CD4-positive, alpha-beta memory T cell (primary cell): ENCODE results near the gene ZNF860. TPM values are rescaled to one million over a fixed set of nuclear protein-coding genes. Genes with fewer than 3 reads are reported as not detected.

Source experiments
- CTCF ChIA-PET: fragments of 350-600 bp; sonication (Branson Sonifier 250); formaldehyde crosslinking; loops from one replicate; lab custom pipeline; 2021; ENCODE audit warnings: inconsistent platforms; ENCODE audit not compliant: partially characterized antibody; lab: Charles Lee
- POLR2A ChIA-PET: fragments of 350-600 bp; sonication (Branson Sonifier 250); formaldehyde crosslinking; loops from one replicate; lab custom pipeline; 2021; ENCODE audit not compliant: partially characterized antibody; lab: Charles Lee
- DNase-seq, 5 donors: peaks; one replicate each; pipeline versions ENCODE4 v3.0.0 to v3.0.0-alpha.2; 2020 to 2022; ENCODE audit warnings: mixed read lengths in 1 of 5
- H3K27ac ChIP-seq: one replicate; pipeline ENCODE4 v1.7.0; 2013; ENCODE audit warnings: low read depth, low read length
- H3K27me3 ChIP-seq: 2 replicates; pipeline ENCODE4 v1.7.0; 2013; ENCODE audit warnings: mild to moderate bottlenecking, low read length, moderate library complexity; ENCODE audit not compliant: insufficient read depth
- H3K36me3 ChIP-seq: 2 replicates; pipeline ENCODE4 v1.7.0; 2013; ENCODE audit warnings: mild to moderate bottlenecking, low read length, moderate library complexity; ENCODE audit not compliant: insufficient read depth
- H3K4me1 ChIP-seq: 2 replicates; pipeline ENCODE4 v1.7.0; 2013; ENCODE audit warnings: mild to moderate bottlenecking, low read length, moderate library complexity; ENCODE audit not compliant: insufficient read depth
- H3K4me3 ChIP-seq, 2 donors: one replicate each; pipeline ENCODE4 v1.7.0; 2013; ENCODE audit warnings: low read length in 2 of 2, mild to moderate bottlenecking in 1 of 2
- H3K9me3 ChIP-seq, 2 donors: one replicate each; pipeline ENCODE4 v1.7.0; 2013; ENCODE audit warnings: low read length in 2 of 2, control low read depth in 1 of 2; ENCODE audit not compliant: control insufficient read depth in 1 of 2
- H3K27ac Mint-ChIP-seq, 7 donors: one replicate each; pipeline ENCODE4 v1.8.0; 2020 to 2021; ENCODE audit warnings: mixed read lengths in 7 of 7, mild to moderate bottlenecking in 6 of 7, inconsistent platforms in 3 of 7, moderate library complexity in 3 of 7
- H3K27me3 Mint-ChIP-seq, 2 donors: one replicate each; pipeline ENCODE4 v1.8.0; 2020 to 2021; ENCODE audit warnings: mixed read lengths in 2 of 2
- H3K36me3 Mint-ChIP-seq, 2 donors: one replicate each; pipeline ENCODE4 v1.8.0; 2020 to 2021; ENCODE audit warnings: mixed read lengths in 2 of 2, inconsistent platforms in 1 of 2, mild to moderate bottlenecking in 1 of 2
- H3K4me1 Mint-ChIP-seq, 4 donors: one replicate each; pipeline ENCODE4 v1.8.0; 2020 to 2021; ENCODE audit warnings: mixed read lengths in 4 of 4, mild to moderate bottlenecking in 1 of 4
- H3K4me3 Mint-ChIP-seq, 8 donors: one replicate each; pipeline ENCODE4 v1.8.0; 2020 to 2021; ENCODE audit warnings: mixed read lengths in 8 of 8, mild to moderate bottlenecking in 7 of 8, moderate library complexity in 6 of 8, inconsistent platforms in 3 of 8
- H3K9me3 Mint-ChIP-seq, 8 donors: one replicate each; pipeline ENCODE4 v1.8.0; 2020 to 2021; ENCODE audit warnings: mixed read lengths in 8 of 8, mild to moderate bottlenecking in 5 of 8, inconsistent platforms in 3 of 8, moderate library complexity in 1 of 8
- intact Hi-C: fragments of 100-400 bp; cut with micrococcal nuclease; formaldehyde crosslinking; loops from one replicate; pipeline ENCODE4 v1.15.1; 2023
- polyA plus RNA-seq, 2 donors: library from polyadenylated mRNA; unstranded; fragments of 300-500 nt; fragmentation: Illumina TruSeq; gene quantifications; one replicate each; pipeline ENCODE4 v1.2.3, GENCODE V29; 2021
- total RNA-seq, 2 experiments: library from RNA; stranded (reverse); gene quantifications; one replicate each; pipeline ENCODE4 v1.2.3, GENCODE V29; 2021

Gene ZNF860
- total and polyA plus RNA-seq, 4 experiments from 2014 or later, result 0.07 TPM; not detected in 3

GRCh38 chr3:31973081-31973480 is 8.5 kb upstream of the ZNF860 start:
- H3K4me3 ChIP-seq, result no peak overlapping the region
- DNase-seq, result no peak
- H3K36me3 Mint-ChIP-seq, result no peaks in the 10 kb centered on the region
- no peak overlapping the region for H3K4me3 Mint-ChIP-seq
- intact Hi-C loops, result no loop called here
- peaks cover 18 to 26% of the 10 kb centered on the region in 2 donors for H3K27me3 Mint-ChIP-seq
- H3K27me3 ChIP-seq, result peaks cover 5% of the 10 kb centered on the region
- no peaks in the 10 kb centered on the region for H3K4me1 ChIP-seq
- no peaks in the 10 kb centered on the region for H3K9me3 ChIP-seq
- ChIA-PET POLR2A (no interaction called here), CTCF (no interaction called here)
- no peaks in the 10 kb centered on the region for H3K36me3 ChIP-seq
- H3K4me1 Mint-ChIP-seq, result no peaks in the 10 kb centered on the region
- H3K27ac Mint-ChIP-seq, result no peak overlapping the region
- no peak overlapping the region for H3K27ac ChIP-seq
- H3K9me3 Mint-ChIP-seq, result no peaks in the 10 kb centered on the region

- no peaks in the 10 kb centered on the region for H3K9me3 ChIP-seq
- POLR2A ChIA-PET, result no interaction called here
- intact Hi-C loops, result no loop called here
- H3K4me3 Mint-ChIP-seq, result no peak overlapping the region
- peaks cover 23 to 31% of the 10 kb centered on the region in 2 donors for H3K27me3 Mint-ChIP-seq
- H3K27ac Mint-ChIP-seq, result no peak overlapping the region
- no peak overlapping the region for H3K27ac ChIP-seq
- H3K27me3 ChIP-seq, result peaks cover 5% of the 10 kb centered on the region
- H3K9me3 Mint-ChIP-seq, result no peaks in the 10 kb centered on the region
- H3K4me1 Mint-ChIP-seq, result no peaks in the 10 kb centered on the region
- H3K4me3 ChIP-seq, result no peak overlapping the region
- CTCF ChIA-PET, result no interaction called here
- DNase-seq, result no peak
- H3K36me3 Mint-ChIP-seq, result no peaks in the 10 kb centered on the region
- no peaks in the 10 kb centered on the region for H3K36me3 ChIP-seq
- no peaks in the 10 kb centered on the region for H3K4me1 ChIP-seq
Observed at GRCh38 chr3:31973837-31974236, 7.7 kb upstream of the ZNF860 start.

GRCh38 chr3:31974471-31974870 is 7.1 kb upstream of the ZNF860 start:
- no peaks in the 10 kb centered on the region for H3K36me3 Mint-ChIP-seq
- peaks cover under 1 to 5% (median 4%) of the 10 kb centered on the region in 4 donors for H3K4me1 Mint-ChIP-seq
- DNase-seq, result no peak
- no peak overlapping the region for H3K27ac ChIP-seq
- H3K27me3 Mint-ChIP-seq, result peaks cover 27 to 37% of the 10 kb centered on the region in 2 donors
- no peaks in the 10 kb centered on the region for H3K36me3 ChIP-seq
- H3K4me1 ChIP-seq, result no peaks in the 10 kb centered on the region
- no peaks in the 10 kb centered on the region for H3K9me3 Mint-ChIP-seq
- H3K27me3 ChIP-seq, result peaks cover 5% of the 10 kb centered on the region
- ChIA-PET POLR2A (no interaction called here), CTCF (no interaction called here)
- H3K27ac Mint-ChIP-seq, result no peak overlapping the region
- no peak overlapping the region for H3K4me3 Mint-ChIP-seq
- H3K9me3 ChIP-seq, result no peaks in the 10 kb centered on the region
- intact Hi-C loops, result no loop called here
- no peak overlapping the region for H3K4me3 ChIP-seq

GRCh38 chr3:31974964-31975363 is 6.6 kb upstream of the ZNF860 start:
- Mint-ChIP-seq H3K9me3 (no peaks in the 10 kb centered on the region), H3K4me1 (peaks cover 3 to 8% (median 5%) of the 10 kb centered on the region in 4 donors), H3K36me3 (no peaks in the 10 kb centered on the region), H3K4me3 (no peak overlapping the region), H3K27me3 (peaks cover 30 to 38% of the 10 kb centered on the region in 2 donors), H3K27ac (no peak overlapping the region)
- POLR2A ChIA-PET, result no interaction called here
- intact Hi-C loops, result no loop called here
- Histone ChIP-seq H3K9me3 (no peaks in the 10 kb centered on the region), H3K36me3 (no peaks in the 10 kb centered on the region), H3K27ac (no peak overlapping the region), H3K4me1 (no peaks in the 10 kb centered on the region), H3K27me3 (peaks cover 5% of the 10 kb centered on the region), H3K4me3 (no peak overlapping the region)
- no peak for DNase-seq
- CTCF ChIA-PET, result no interaction called here

GRCh38 chr3:31976302-31976701 is 5.2 kb upstream of the ZNF860 start:
- H3K36me3 ChIP-seq, result no peaks in the 10 kb centered on the region
- Mint-ChIP-seq H3K36me3 (no peaks in the 10 kb centered on the region), H3K27me3 (peaks cover 30 to 33% of the 10 kb centered on the region in 2 donors), H3K4me3 (no peak overlapping the region), H3K27ac (no peak overlapping the region), H3K4me1 (peaks cover 5 to 14% (median 9%) of the 10 kb centered on the region in 4 donors), H3K9me3 (no peaks in the 10 kb centered on the region)
- peaks cover 7% of the 10 kb centered on the region for H3K4me1 ChIP-seq
- no peaks in the 10 kb centered on the region for H3K9me3 ChIP-seq
- H3K4me3 ChIP-seq, result no peak overlapping the region
- intact Hi-C loops, result no loop called here
- peaks cover 9% of the 10 kb centered on the region for H3K27me3 ChIP-seq
- POLR2A ChIA-PET, result no interaction called here
- DNase-seq, result no peak
- CTCF ChIA-PET, result interaction anchor here (0.7 kb wide), 1 partner anchor 10 kb away, joined by 3 read pairs; no protein-coding TSS in a partner anchor
- H3K27ac ChIP-seq, result no peak overlapping the region

- intact Hi-C loops, result no loop called here
- peaks cover 7% of the 10 kb centered on the region for H3K4me1 ChIP-seq
Observed at GRCh38 chr3:31977736-31978135, 3.8 kb upstream of the ZNF860 start.

GRCh38 chr3:31978553-31978952 is 3.0 kb upstream of the ZNF860 start:
- no peak for DNase-seq
- Histone ChIP-seq H3K36me3 (no peaks in the 10 kb centered on the region), H3K4me1 (peaks cover 7% of the 10 kb centered on the region), H3K27ac (no peak overlapping the region), H3K9me3 (no peaks in the 10 kb centered on the region), H3K27me3 (peaks cover 15% of the 10 kb centered on the region), H3K4me3 (no peak overlapping the region)
- Mint-ChIP-seq H3K4me3 (no peak overlapping the region), H3K36me3 (no peaks in the 10 kb centered on the region), H3K27ac (no peak overlapping the region), H3K4me1 (peaks cover 8 to 24% (median 11%) of the 10 kb centered on the region in 4 donors), H3K27me3 (peaks cover 29 to 47% of the 10 kb centered on the region in 2 donors), H3K9me3 (peaks cover 0 to 3% (median 0%) of the 10 kb centered on the region in 8 donors)
- CTCF ChIA-PET, result no interaction called here
- POLR2A ChIA-PET, result no interaction called here
- intact Hi-C loops, result no loop called here

More at GRCh38 chr3:31977736-31978135, 3.8 kb upstream of the ZNF860 start:
- no peak for DNase-seq
- Mint-ChIP-seq H3K27ac (no peak overlapping the region), H3K4me1 (peaks cover 8 to 24% (median 11%) of the 10 kb centered on the region in 4 donors), H3K4me3 (no peak overlapping the region), H3K36me3 (no peaks in the 10 kb centered on the region), H3K27me3 (peaks cover 34 to 45% of the 10 kb centered on the region in 2 donors), H3K9me3 (no peaks in the 10 kb centered on the region)
- Histone ChIP-seq H3K27ac (no peak overlapping the region), H3K9me3 (no peaks in the 10 kb centered on the region), H3K4me3 (no peak overlapping the region), H3K27me3 (peaks cover 15% of the 10 kb centered on the region), H3K36me3 (no peaks in the 10 kb centered on the region)
- ChIA-PET POLR2A (no interaction called here), CTCF (no interaction called here)
